ENCODE measurements around the gene CYTH3.
A peak's percentile ranks its signal among the peaks of the same experiment; 100 is the strongest.

CYTH3 gene

DNA sequence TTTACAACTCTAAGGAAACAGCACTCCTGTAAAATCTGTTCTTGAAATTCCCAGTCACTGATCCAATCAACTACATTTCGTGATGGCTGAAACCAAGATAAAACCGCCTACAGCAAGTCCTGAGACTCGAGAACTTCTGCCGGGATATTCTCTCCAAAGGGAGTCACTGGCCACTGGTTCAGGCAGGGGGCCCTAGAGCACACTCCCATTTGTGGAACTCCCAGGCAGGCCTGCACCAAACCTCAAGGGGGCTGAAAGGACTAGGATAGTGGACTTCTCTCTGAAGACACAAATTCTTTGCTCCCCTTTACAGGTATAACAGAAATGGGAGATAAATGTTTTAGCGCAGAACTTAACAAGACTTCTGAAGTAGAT, 16.3 kb downstream of the CYTH3 start:
- no peaks in the 10 kb centered on the region for H3K36me3 ChIP-seq (ENCODE audit: control insufficient read depth, insufficient read depth, low read length)
- H3K4me3 ChIP-seq (ENCODE audit: low read depth, low read length), result no peak overlapping the region
- no peak overlapping the region for H3K9ac ChIP-seq (ENCODE audit: low read depth, low read length)
- H3K4me1 ChIP-seq (ENCODE audit: control insufficient read depth, insufficient read depth, low read length), result peaks cover 39% of the 10 kb centered on the region
- H3K9me3 ChIP-seq (ENCODE audit: control insufficient read depth, insufficient read depth, low read length), result no peaks in the 10 kb centered on the region
- no peak overlapping the region for H3K27ac ChIP-seq (ENCODE audit: low read depth, low read length)
- no peaks in the 10 kb centered on the region for H3K27me3 ChIP-seq (ENCODE audit: control insufficient read depth, insufficient read depth, low read length)

DNA sequence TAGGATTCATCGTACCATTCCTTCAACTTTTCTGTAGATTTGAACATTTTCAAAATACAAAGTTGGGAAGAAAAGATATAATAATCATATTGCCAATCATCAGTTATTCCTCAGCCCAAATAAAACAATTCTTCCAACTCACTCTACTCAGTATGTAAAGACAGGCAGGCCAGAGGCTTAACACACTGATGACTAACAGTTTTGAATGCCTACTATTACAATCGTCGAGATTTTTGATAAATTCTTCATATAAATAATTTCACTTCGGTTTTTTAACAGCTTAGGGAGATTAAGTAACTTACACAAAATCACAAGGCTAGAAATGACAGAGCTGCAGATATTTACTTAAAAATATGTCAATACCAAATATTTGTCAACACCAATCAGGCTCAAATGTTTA, 17.6 kb downstream of the CYTH3 start:
- Histone ChIP-seq H3K9me3 (ENCODE audit: control insufficient read depth, insufficient read depth, low read length) (no peaks in the 10 kb centered on the region), H3K4me1 (ENCODE audit: control insufficient read depth, insufficient read depth, low read length) (peaks cover 29% of the 10 kb centered on the region), H3K4me3 (ENCODE audit: low read depth, low read length) (no peak overlapping the region), H3K36me3 (ENCODE audit: control insufficient read depth, insufficient read depth, low read length) (no peaks in the 10 kb centered on the region), H3K27ac (ENCODE audit: low read depth, low read length) (no peak overlapping the region), H3K9ac (ENCODE audit: low read depth, low read length) (no peak overlapping the region), H3K27me3 (ENCODE audit: control insufficient read depth, insufficient read depth, low read length) (no peaks in the 10 kb centered on the region)

DNA sequence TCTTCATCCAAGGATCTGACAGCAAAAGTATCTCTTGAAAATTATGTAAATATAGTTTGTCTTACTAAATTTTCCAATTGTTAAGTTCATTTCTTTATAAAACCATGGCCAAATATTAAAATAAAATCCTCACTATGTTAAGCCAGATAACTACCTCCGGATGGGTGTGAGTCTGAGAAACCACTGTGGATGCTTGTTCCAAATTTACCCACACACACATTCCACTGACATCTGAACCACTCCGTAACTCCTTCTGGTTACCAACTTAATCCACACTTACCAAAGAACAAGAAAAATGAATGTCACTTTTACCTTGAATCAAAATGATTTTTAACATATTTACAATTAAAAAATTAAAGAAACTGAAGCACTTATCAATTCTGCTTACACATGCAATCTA, 19.7 kb downstream of the CYTH3 start:
- Histone ChIP-seq H3K27me3 (ENCODE audit: control insufficient read depth, insufficient read depth, low read length) (no peaks in the 10 kb centered on the region), H3K27ac (ENCODE audit: low read depth, low read length) (no peak overlapping the region), H3K4me3 (ENCODE audit: low read depth, low read length) (no peak overlapping the region), H3K9me3 (ENCODE audit: control insufficient read depth, insufficient read depth, low read length) (no peaks in the 10 kb centered on the region), H3K4me1 (ENCODE audit: control insufficient read depth, insufficient read depth, low read length) (peaks cover 25% of the 10 kb centered on the region), H3K9ac (ENCODE audit: low read depth, low read length) (no peak overlapping the region), H3K36me3 (ENCODE audit: control insufficient read depth, insufficient read depth, low read length) (no peaks in the 10 kb centered on the region)

DNA sequence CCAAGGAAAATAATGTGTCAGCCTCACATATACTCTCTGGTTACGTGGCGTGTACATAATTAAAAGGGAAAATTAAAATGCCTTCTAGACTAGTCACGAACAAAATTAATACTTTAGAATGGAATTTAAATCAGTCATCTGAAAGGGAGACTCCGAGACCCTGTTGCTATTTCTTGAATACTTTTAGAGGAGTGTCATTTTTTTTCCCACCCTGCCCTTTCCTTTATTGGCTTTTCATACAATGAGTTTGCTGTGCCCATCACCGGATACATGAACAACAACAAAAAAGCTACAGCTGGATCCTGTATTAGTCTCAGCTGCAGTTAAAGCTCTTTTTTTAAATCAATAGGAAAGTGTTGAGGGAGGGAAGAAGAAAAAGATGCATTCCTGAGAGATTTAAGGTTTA, 20.1 kb downstream of the CYTH3 start:
- H3K9ac ChIP-seq (ENCODE audit: low read depth, low read length), result no peak overlapping the region
- no peaks in the 10 kb centered on the region for H3K27me3 ChIP-seq (ENCODE audit: control insufficient read depth, insufficient read depth, low read length)
- H3K27ac ChIP-seq (ENCODE audit: low read depth, low read length), result no peak overlapping the region
- no peaks in the 10 kb centered on the region for H3K9me3 ChIP-seq (ENCODE audit: control insufficient read depth, insufficient read depth, low read length)
- H3K4me1 ChIP-seq (ENCODE audit: control insufficient read depth, insufficient read depth, low read length), result peaks cover 22% of the 10 kb centered on the region
- no peak overlapping the region for H3K4me3 ChIP-seq (ENCODE audit: low read depth, low read length)
- no peaks in the 10 kb centered on the region for H3K36me3 ChIP-seq (ENCODE audit: control insufficient read depth, insufficient read depth, low read length)

DNA sequence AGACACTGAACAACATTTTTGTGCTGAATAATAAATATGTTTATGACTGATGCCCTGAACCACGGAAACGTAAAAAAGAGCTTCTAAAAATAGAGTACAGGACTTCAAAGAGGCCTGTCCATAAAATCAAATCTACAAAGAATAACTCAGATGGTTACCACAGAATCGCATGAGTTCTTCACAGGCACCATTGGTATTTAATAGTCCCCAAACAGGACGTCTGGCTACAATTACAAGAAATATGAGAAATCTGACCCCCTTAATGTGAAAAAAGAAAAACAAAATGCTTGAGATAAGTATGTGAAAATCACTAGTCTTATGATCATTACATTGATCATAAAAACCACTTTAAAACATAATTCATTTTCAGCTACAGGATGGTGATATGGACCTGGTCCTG, 20.8 kb downstream of the CYTH3 start:
- no peak overlapping the region for H3K27ac ChIP-seq (ENCODE audit: low read depth, low read length)
- H3K4me3 ChIP-seq (ENCODE audit: low read depth, low read length), result no peak overlapping the region
- no peaks in the 10 kb centered on the region for H3K9me3 ChIP-seq (ENCODE audit: control insufficient read depth, insufficient read depth, low read length)
- H3K27me3 ChIP-seq (ENCODE audit: control insufficient read depth, insufficient read depth, low read length), result no peaks in the 10 kb centered on the region
- H3K4me1 ChIP-seq (ENCODE audit: control insufficient read depth, insufficient read depth, low read length), result peaks cover 27% of the 10 kb centered on the region
- H3K9ac ChIP-seq (ENCODE audit: low read depth, low read length), result no peak overlapping the region
- no peaks in the 10 kb centered on the region for H3K36me3 ChIP-seq (ENCODE audit: control insufficient read depth, insufficient read depth, low read length)

DNA sequence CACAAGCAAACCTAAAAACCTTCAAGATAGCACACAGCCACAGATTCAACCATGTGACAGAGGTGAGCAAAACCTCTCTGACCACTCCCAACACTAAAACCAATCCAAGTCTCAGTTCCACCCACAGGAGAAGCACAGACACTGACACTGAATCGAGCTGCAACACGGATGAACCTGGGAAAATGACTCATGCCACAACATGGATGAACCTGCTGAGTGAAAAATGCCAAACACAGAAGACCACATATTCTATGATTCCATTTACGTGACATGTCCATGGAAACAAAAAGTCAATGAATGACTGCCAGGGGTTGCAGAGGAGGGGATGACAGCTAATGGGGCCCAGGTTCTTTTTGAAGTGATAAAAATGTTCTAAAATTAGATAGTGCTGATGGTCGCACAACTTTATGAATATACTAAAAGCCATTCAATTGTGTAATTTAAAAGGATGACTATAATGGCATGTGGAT, 22.0 kb downstream of the CYTH3 start:
- no peak overlapping the region for H3K9ac ChIP-seq (ENCODE audit: low read depth, low read length)
- no peak overlapping the region for H3K27ac ChIP-seq (ENCODE audit: low read depth, low read length)
- no peak overlapping the region for H3K4me3 ChIP-seq (ENCODE audit: low read depth, low read length)
- peaks cover 32% of the 10 kb centered on the region for H3K4me1 ChIP-seq (ENCODE audit: control insufficient read depth, insufficient read depth, low read length)
- H3K27me3 ChIP-seq (ENCODE audit: control insufficient read depth, insufficient read depth, low read length), result no peaks in the 10 kb centered on the region
- no peaks in the 10 kb centered on the region for H3K9me3 ChIP-seq (ENCODE audit: control insufficient read depth, insufficient read depth, low read length)
- H3K36me3 ChIP-seq (ENCODE audit: control insufficient read depth, insufficient read depth, low read length), result no peaks in the 10 kb centered on the region

DNA sequence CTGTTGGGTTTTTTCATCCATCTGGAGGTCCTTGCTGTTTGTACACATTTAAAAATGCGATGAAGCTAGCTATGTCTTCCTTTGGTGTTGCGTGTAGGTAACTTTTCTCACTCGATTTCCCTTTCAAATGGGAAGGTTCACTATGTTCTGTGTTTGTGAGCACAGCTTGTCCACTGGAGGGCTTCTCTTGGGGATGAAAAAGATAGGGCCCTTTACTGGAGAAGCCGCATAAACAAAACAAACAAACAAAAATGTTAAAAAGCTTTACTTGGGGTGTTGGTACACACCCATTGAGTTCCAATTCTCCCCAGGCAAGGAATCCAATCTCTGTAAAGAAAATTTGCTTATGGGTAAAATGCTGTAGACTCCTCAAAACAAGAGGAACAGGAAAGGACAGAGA, 23.4 kb downstream of the CYTH3 start:
- H3K9me3 ChIP-seq (ENCODE audit: control insufficient read depth, insufficient read depth, low read length), result no peaks in the 10 kb centered on the region
- no peak overlapping the region for H3K9ac ChIP-seq (ENCODE audit: low read depth, low read length)
- no peak overlapping the region for H3K4me3 ChIP-seq (ENCODE audit: low read depth, low read length)
- H3K36me3 ChIP-seq (ENCODE audit: control insufficient read depth, insufficient read depth, low read length), result no peaks in the 10 kb centered on the region
- H3K4me1 ChIP-seq (ENCODE audit: control insufficient read depth, insufficient read depth, low read length), result peaks cover 32% of the 10 kb centered on the region
- H3K27me3 ChIP-seq (ENCODE audit: control insufficient read depth, insufficient read depth, low read length), result no peaks in the 10 kb centered on the region
- no peak overlapping the region for H3K27ac ChIP-seq (ENCODE audit: low read depth, low read length)

DNA sequence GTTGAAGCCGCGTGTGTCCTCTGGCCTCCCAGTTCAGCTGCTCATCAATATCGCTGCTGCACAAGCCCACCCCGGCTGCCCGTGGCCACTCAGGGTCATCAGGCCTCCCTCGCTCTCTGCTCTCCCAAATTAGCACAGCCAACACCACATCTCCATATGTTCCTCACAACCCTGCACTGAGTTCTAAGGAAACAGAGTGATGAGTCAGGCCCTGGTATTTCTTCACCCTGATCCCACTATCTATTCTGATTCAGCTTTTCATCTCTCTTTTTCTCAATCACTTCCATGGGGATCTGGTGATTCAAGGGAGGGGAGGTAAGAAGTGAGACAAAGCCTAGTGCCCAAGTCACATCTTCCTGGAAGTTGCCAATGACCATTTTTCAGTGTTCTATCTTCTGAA, 23.8 kb downstream of the CYTH3 start:
- Histone ChIP-seq H3K9me3 (ENCODE audit: control insufficient read depth, insufficient read depth, low read length) (no peaks in the 10 kb centered on the region), H3K36me3 (ENCODE audit: control insufficient read depth, insufficient read depth, low read length) (no peaks in the 10 kb centered on the region), H3K27ac (ENCODE audit: low read depth, low read length) (peak overlapping the region; percentile 16), H3K4me1 (ENCODE audit: control insufficient read depth, insufficient read depth, low read length) (peaks cover 32% of the 10 kb centered on the region), H3K27me3 (ENCODE audit: control insufficient read depth, insufficient read depth, low read length) (no peaks in the 10 kb centered on the region), H3K4me3 (ENCODE audit: low read depth, low read length) (no peak overlapping the region), H3K9ac (ENCODE audit: low read depth, low read length) (no peak overlapping the region)

DNA sequence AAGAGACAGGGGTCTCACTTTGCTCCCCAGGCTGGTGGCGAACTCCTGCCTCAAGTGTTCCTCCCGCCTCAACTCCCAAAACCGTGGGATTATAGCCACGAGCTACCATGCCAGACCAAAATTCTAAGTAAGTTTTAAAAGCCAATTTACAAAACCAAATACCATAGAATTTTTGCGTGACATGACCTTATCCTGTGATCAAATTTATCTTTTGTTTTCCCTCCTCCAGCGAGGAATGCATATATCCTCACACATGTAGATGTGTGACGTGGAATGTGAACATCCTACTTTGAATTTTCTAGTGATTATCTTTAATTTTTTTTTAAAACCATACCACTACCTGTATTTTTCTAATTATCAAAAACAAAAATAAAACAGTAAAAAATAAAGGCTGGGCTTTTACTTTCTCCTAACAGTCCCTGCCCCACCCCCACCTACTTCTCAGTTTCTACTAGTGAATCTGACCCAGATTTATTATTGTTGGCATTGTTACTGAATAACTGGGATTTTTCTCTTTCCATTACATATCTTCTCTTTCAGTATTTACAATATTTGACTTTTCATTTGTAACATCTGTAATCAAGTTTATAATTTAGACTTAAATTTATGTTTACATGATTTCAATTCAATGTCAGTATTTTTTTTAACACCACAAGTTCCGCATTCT, 26.0 kb downstream of the CYTH3 start:
- Histone ChIP-seq H3K4me1 (ENCODE audit: control insufficient read depth, insufficient read depth, low read length) (peaks cover 32% of the 10 kb centered on the region), H3K27me3 (ENCODE audit: control insufficient read depth, insufficient read depth, low read length) (no peaks in the 10 kb centered on the region), H3K4me3 (ENCODE audit: low read depth, low read length) (no peak overlapping the region), H3K9ac (ENCODE audit: low read depth, low read length) (no peak overlapping the region), H3K36me3 (ENCODE audit: control insufficient read depth, insufficient read depth, low read length) (no peaks in the 10 kb centered on the region), H3K9me3 (ENCODE audit: control insufficient read depth, insufficient read depth, low read length) (no peaks in the 10 kb centered on the region), H3K27ac (ENCODE audit: low read depth, low read length) (no peak overlapping the region)

DNA sequence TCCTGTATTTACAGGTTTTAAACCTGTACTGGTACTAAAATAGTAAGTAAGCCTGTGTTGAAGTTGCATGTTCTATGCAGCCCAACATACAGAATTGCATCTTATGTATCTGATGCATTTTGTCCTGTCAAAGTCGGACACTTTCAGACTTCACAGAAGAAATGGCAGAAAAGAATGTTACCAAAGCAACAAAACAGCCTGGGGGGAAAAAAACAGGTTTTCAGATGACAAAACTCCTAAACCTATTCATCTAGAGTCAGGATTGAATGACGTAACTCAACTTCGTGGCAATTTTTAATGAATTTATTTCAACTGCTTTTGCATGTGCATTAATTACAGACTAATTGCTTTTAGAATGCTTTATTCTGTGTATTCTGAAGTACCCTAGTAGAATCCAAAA, 28.4 kb downstream of the CYTH3 start:
- Histone ChIP-seq H3K9ac (ENCODE audit: low read depth, low read length) (no peak overlapping the region), H3K4me3 (ENCODE audit: low read depth, low read length) (no peak overlapping the region), H3K4me1 (ENCODE audit: control insufficient read depth, insufficient read depth, low read length) (peaks cover 27% of the 10 kb centered on the region), H3K36me3 (ENCODE audit: control insufficient read depth, insufficient read depth, low read length) (no peaks in the 10 kb centered on the region), H3K27ac (ENCODE audit: low read depth, low read length) (no peak overlapping the region), H3K9me3 (ENCODE audit: control insufficient read depth, insufficient read depth, low read length) (no peaks in the 10 kb centered on the region), H3K27me3 (ENCODE audit: control insufficient read depth, insufficient read depth, low read length) (no peaks in the 10 kb centered on the region)

DNA sequence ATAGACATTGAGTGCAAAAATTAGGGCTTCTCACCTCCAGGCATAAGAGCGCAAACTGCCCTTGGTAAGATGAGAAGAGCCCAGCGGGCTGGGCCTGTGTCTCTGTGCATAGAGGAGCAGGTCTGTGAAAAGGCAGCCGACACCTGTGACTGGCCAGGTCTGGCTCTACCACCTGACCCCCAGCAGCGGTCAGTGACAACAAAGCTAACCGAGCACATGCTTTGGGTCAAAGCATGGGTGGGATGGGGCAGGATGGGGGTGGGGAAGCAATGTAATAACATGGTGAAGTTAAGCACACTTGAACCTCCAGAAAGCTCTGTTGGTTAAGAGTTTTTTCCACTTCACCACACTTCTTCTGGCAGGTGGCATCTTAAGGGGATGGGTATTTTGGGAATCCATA, 29.3 kb downstream of the CYTH3 start:
- Histone ChIP-seq H3K4me1 (ENCODE audit: control insufficient read depth, insufficient read depth, low read length) (peaks cover 20% of the 10 kb centered on the region), H3K36me3 (ENCODE audit: control insufficient read depth, insufficient read depth, low read length) (no peaks in the 10 kb centered on the region), H3K27me3 (ENCODE audit: control insufficient read depth, insufficient read depth, low read length) (no peaks in the 10 kb centered on the region), H3K9ac (ENCODE audit: low read depth, low read length) (no peak overlapping the region), H3K27ac (ENCODE audit: low read depth, low read length) (no peak overlapping the region), H3K9me3 (ENCODE audit: control insufficient read depth, insufficient read depth, low read length) (no peaks in the 10 kb centered on the region), H3K4me3 (ENCODE audit: low read depth, low read length) (no peak overlapping the region)

DNA sequence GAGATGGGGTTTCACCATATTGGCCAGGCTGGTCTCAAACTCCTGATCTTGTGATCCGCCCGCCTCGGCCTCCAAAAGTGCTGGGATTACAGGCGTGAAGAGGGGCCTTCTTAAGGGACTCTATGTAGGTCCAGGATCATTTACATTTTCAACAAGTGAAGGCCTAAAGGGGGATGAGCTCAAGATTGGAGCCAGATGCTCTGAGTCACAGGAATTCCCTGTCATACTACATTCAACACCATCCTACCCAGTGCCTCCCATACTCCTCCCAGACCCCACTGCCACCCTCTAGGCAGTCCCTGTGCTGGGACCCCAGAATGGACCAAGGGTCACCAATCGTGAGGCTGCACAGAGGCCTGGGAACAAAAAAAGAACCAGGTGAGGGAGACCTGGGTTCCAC, 29.9 kb downstream of the CYTH3 start:
- Histone ChIP-seq H3K9me3 (ENCODE audit: control insufficient read depth, insufficient read depth, low read length) (no peaks in the 10 kb centered on the region), H3K9ac (ENCODE audit: low read depth, low read length) (no peak overlapping the region), H3K4me1 (ENCODE audit: control insufficient read depth, insufficient read depth, low read length) (peaks cover 20% of the 10 kb centered on the region), H3K36me3 (ENCODE audit: control insufficient read depth, insufficient read depth, low read length) (no peaks in the 10 kb centered on the region), H3K27me3 (ENCODE audit: control insufficient read depth, insufficient read depth, low read length) (no peaks in the 10 kb centered on the region), H3K27ac (ENCODE audit: low read depth, low read length) (no peak overlapping the region), H3K4me3 (ENCODE audit: low read depth, low read length) (no peak overlapping the region)

All from HUES48 (cell line).